GM10248 (cell line): ENCODE measurements around the gene FAM83C.
"Not testable (repeated sequence)": the region's sequence is repeated elsewhere in the genome, so short reads cannot be mapped to it uniquely, and the experiment has no call there.

Experiments used
- CTCF ChIA-PET: fragments of 300-600 bp; sonication (Branson Sonifier 250); formaldehyde crosslinking; extraction: SDS; loops from one replicate; lab custom pipeline; 2021; ENCODE audit warnings: antibody characterized with exemption; lab: Yijun Ruan, JAX
- POLR2A ChIA-PET: fragments of 350-650 bp; sonication (Branson Sonifier 250); formaldehyde crosslinking; extraction: SDS; loops from one replicate; lab custom pipeline; 2020; ENCODE audit warnings: antibody characterized with exemption; lab: Yijun Ruan, JAX
- DNase-seq: peaks from one replicate; pipeline ENCODE4 v3.0.0; 2012; ENCODE audit errors: extremely low spot score
- TF ChIP-seq, protein P1 (sequence below): IDR thresholded peaks from 2 replicates; pipeline ENCODE4 v1.5.1; 2012; ENCODE audit warnings: mild to moderate bottlenecking, low read depth; ENCODE audit errors: extremely low read depth, missing control alignments, control extremely low read depth

The FAM83C gene

DNA sequence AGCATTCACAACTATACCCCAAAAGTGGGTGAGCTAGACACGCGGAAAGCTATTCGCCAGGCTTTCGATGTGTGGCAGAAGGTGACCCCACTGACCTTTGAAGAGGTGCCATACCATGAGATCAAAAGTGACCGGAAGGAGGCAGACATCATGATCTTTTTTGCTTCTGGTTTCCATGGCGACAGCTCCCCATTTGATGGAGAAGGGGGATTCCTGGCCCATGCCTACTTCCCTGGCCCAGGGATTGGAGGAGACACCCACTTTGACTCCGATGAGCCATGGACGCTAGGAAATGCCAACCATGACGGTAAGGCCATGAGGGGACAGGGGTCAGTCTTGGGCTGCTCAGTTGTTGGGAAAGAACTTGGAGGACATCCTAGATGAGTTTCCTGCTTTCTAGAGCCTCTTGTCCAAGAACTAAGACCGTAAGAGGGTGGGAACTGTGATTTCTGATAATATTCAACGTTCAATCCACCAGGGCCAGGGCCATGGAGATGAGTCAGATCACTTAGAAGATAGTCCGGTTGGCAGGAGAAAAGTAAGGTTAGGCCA, 37.7 kb downstream of the FAM83C start:
- CTCF ChIA-PET: interaction anchor here (1.0 to 1.2 kb wide), 2 partner anchors 11 to 12 kb away, joined by 3 to 4 read pairs; no protein-coding TSS in a partner anchor
- POLR2A ChIA-PET: no interaction called here
- TF ChIP-seq, protein P1, sequence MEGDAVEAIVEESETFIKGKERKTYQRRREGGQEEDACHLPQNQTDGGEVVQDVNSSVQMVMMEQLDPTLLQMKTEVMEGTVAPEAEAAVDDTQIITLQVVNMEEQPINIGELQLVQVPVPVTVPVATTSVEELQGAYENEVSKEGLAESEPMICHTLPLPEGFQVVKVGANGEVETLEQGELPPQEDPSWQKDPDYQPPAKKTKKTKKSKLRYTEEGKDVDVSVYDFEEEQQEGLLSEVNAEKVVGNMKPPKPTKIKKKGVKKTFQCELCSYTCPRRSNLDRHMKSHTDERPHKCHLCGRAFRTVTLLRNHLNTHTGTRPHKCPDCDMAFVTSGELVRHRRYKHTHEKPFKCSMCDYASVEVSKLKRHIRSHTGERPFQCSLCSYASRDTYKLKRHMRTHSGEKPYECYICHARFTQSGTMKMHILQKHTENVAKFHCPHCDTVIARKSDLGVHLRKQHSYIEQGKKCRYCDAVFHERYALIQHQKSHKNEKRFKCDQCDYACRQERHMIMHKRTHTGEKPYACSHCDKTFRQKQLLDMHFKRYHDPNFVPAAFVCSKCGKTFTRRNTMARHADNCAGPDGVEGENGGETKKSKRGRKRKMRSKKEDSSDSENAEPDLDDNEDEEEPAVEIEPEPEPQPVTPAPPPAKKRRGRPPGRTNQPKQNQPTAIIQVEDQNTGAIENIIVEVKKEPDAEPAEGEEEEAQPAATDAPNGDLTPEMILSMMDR: no peak

GRCh38 chr20:35253010-35253409, 39.2 kb downstream of the FAM83C start:
- POLR2A ChIA-PET: no interaction called here

More for the DNA sequence above, 37.7 kb downstream of the FAM83C start:
- no peak for DNase-seq

DNA sequence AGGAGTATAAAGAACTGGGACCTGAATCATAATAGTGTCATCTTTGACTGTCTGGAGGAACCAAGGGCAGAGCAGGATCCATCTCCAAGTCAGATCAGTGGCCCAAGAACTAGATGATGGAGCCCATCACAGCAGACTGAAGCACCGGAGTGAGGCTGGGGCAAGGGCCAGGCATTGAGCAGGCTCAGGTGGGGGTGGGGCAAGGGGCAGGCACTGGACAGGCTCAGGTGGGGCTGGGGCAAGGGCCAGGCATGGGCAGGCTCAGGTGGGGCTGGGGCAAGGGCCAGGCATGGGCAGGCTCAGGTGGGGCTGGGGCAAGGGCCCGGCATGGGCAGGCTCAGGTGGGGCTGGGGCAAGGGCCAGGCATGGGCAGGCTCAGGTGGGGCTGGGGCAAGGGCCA, 39.6 kb downstream of the FAM83C start:
- CTCF ChIA-PET: not testable (repeated sequence)

More at GRCh38 chr20:35253010-35253409, 39.2 kb downstream of the FAM83C start:
- DNase-seq: no peak
- CTCF ChIA-PET: no interaction called here
- TF ChIP-seq, protein P1: no peak

DNA sequence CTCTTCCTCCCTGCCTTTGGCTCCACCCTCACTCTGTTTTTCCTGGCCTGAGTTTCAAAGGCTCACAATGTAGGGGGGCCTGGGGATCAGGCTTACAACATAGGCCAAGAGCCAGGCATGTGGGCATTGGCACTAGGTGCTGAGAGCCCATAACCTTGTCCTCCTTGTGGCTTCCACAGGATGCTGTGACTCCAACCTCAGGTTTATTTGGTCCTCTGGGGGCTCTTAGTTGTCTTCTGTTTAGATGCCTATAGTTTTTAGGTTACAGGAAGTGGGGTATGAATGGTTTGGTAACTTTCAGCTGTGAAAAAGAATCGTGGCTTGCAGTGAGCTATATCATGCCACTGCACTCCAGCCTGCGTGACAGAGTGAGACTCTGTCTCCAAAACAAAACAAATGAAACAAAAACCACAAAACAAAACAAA, 40.2 kb downstream of the FAM83C start:
- POLR2A ChIA-PET: no interaction called here
- DNase-seq: no peak
- TF ChIP-seq, protein P1: no peak
- CTCF ChIA-PET: interaction anchor here (0.6 kb wide), 1 partner anchor 17 kb away, joined by 3 read pairs; no protein-coding TSS in a partner anchor

More for the DNA sequence above, 39.6 kb downstream of the FAM83C start:
- POLR2A ChIA-PET, DNase-seq: not testable (repeated sequence)

GRCh38 chr20:35251613-35251940, 40.6 kb downstream of the FAM83C start:
- ChIA-PET POLR2A (no interaction called here), CTCF (interaction anchor here (0.6 to 1.0 kb wide), 2 partner anchors 16 to 156 kb away, joined by 3 read pairs; no protein-coding TSS in a partner anchor)
- DNase-seq: no peak
- TF ChIP-seq, protein P1: no peak

- ChIA-PET POLR2A (no interaction called here), CTCF (no interaction called here)
- TF ChIP-seq, protein P1: no peak
- DNase-seq: no peak
Observed at GRCh38 chr20:35248641-35249475, 43.4 kb downstream of the FAM83C start.

GRCh38 chr20:35246723-35247122, 45.5 kb downstream of the FAM83C start:
- TF ChIP-seq, protein P1: no peak
- CTCF ChIA-PET: no interaction called here
- POLR2A ChIA-PET: no interaction called here
- no peak for DNase-seq
